DND-41 (cell line): ENCODE data around the gene LTO1.

Experiments
- CTCF ChIP-seq: IDR thresholded peaks from 2 replicates; pipeline ENCODE4 v1.5.1; 2012; ENCODE audit warnings: borderline replicate concordance, low read length, moderate library complexity, mild to moderate bottlenecking; ENCODE audit not compliant: poor library complexity, severe bottlenecking; ENCODE audit errors: extremely low read depth
- EZH2 ChIP-seq: IDR thresholded peaks from 3 replicates; pipeline ENCODE4 v1.6.1; 2012; ENCODE audit warnings: borderline replicate concordance, low read depth, mild to moderate bottlenecking, moderate library complexity, low read length, inconsistent platforms; ENCODE audit not compliant: severe bottlenecking

- no peak for TF ChIP-seq CTCF
- TF ChIP-seq EZH2 = no peak
Observed at GRCh38 chr11:69627551-69627950, 47.6 kb downstream of the LTO1 start.
